Parathyroid adenoma (tissue), 2 donors: ENCODE measurements around the gene SLC7A8.

ENCODE experiments used
- H2AFZ ChIP-seq: fragments of 300-600 bp; sonication (generic); one replicate; pipeline ENCODE4 v1.7.0; 2017; ENCODE audit warnings: antibody characterized with exemption, mild to moderate bottlenecking
- H3K27ac ChIP-seq: fragments of 300-600 bp; sonication (generic); one replicate; pipeline ENCODE4 v1.7.0; 2017
- H3K27me3 ChIP-seq: fragments of 300-600 bp; sonication (generic); one replicate; pipeline ENCODE4 v1.7.0; 2017; ENCODE audit warnings: low read length; ENCODE audit not compliant: control insufficient read depth, insufficient read depth
- H3K36me3 ChIP-seq: fragments of 300-600 bp; sonication (generic); one replicate; pipeline ENCODE4 v1.7.0; 2017; ENCODE audit warnings: low read length; ENCODE audit not compliant: control insufficient read depth, insufficient read depth
- H3K4me1 ChIP-seq: fragments of 300-600 bp; sonication (generic); one replicate; pipeline ENCODE4 v1.7.0; 2017; ENCODE audit warnings: control low read depth
- H3K4me2 ChIP-seq: fragments of 300-600 bp; sonication (generic); one replicate; pipeline ENCODE4 v1.7.0; 2017; ENCODE audit warnings: low read length
- H3K4me3 ChIP-seq: fragments of 300-600 bp; sonication (generic); one replicate; pipeline ENCODE4 v1.7.0; 2017; ENCODE audit warnings: low read depth, low read length
- H3K79me2 ChIP-seq: fragments of 300-600 bp; sonication (generic); one replicate; pipeline ENCODE4 v1.7.0; 2017; ENCODE audit warnings: control low read depth
- H3K9ac ChIP-seq: fragments of 300-600 bp; sonication (generic); one replicate; pipeline ENCODE4 v1.7.0; 2017; ENCODE audit warnings: mild to moderate bottlenecking
- H3K9me3 ChIP-seq: fragments of 300-600 bp; sonication (generic); one replicate; pipeline ENCODE4 v1.7.0; 2017; ENCODE audit warnings: low read length; ENCODE audit not compliant: control insufficient read depth
- TF ChIP-seq, protein P1 (sequence below): fragments of 300-600 bp; sonication (generic); IDR thresholded peaks from one replicate; pipeline ENCODE4 v1.7.0; 2017; ENCODE audit warnings: antibody characterized with exemption, mild to moderate bottlenecking
- donor health status: primary hyperparathyroidism.

The SLC7A8 gene

DNA sequence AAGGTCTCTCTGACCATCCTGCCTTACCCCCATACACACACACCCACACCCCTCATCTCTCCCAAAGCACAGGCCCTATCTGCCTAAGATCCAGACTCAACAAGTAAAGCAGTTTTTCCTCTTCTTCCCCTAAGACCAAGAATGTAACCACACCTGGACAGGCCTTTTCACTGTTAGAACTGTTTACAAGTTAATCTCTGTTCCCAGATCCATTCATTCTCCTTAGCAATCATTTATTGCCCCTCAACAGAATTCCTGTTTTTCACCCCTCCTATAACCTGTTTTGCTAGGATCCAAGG is 76.8 kb downstream of the SLC7A8 start:
- Histone ChIP-seq H3K4me1 (no peaks in the 10 kb centered on the region), H3K4me2 (no peak overlapping the region), H3K4me3 (no peak overlapping the region), H2AFZ (no peak overlapping the region), H3K79me2 (peaks cover 9% of the 10 kb centered on the region), H3K9me3 (no peaks in the 10 kb centered on the region), H3K36me3 (no peaks in the 10 kb centered on the region), H3K27me3 (no peaks in the 10 kb centered on the region), H3K9ac (no peak overlapping the region), H3K27ac (no peak overlapping the region)
- TF ChIP-seq, protein P1, sequence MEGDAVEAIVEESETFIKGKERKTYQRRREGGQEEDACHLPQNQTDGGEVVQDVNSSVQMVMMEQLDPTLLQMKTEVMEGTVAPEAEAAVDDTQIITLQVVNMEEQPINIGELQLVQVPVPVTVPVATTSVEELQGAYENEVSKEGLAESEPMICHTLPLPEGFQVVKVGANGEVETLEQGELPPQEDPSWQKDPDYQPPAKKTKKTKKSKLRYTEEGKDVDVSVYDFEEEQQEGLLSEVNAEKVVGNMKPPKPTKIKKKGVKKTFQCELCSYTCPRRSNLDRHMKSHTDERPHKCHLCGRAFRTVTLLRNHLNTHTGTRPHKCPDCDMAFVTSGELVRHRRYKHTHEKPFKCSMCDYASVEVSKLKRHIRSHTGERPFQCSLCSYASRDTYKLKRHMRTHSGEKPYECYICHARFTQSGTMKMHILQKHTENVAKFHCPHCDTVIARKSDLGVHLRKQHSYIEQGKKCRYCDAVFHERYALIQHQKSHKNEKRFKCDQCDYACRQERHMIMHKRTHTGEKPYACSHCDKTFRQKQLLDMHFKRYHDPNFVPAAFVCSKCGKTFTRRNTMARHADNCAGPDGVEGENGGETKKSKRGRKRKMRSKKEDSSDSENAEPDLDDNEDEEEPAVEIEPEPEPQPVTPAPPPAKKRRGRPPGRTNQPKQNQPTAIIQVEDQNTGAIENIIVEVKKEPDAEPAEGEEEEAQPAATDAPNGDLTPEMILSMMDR, result no peak

DNA sequence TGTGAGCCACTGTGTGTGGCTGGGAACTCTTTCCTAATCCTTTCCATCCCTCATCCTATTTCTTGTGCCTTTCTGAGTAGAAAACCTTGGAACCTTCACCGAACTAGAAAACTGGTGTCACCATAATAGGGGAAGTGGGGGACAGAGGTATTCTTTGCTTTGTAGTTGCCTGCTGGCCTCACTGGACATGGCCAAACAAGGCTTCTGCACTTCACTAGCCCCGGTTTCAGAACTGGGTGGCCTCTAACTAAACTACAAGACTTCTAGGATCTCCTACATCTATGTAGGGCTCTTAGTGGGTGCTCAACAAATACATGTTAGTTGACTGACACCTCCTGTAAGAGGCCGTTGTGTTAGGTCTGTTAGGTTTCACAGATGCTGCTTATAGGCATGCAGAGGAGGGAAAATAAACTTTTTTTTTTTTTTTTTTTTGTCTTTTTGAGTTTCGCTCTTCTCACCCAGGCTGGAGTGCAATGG is 78.1 kb downstream of the SLC7A8 start:
- Histone ChIP-seq H3K9me3 (no peaks in the 10 kb centered on the region), H3K9ac (no peak overlapping the region), H3K4me2 (no peak overlapping the region), H3K27me3 (no peaks in the 10 kb centered on the region), H3K4me1 (no peaks in the 10 kb centered on the region), H3K27ac (no peak overlapping the region), H3K4me3 (no peak overlapping the region), H2AFZ (no peak overlapping the region), H3K36me3 (no peaks in the 10 kb centered on the region), H3K79me2 (peaks cover 10% of the 10 kb centered on the region)
- TF ChIP-seq, protein P1, result no peak

DNA sequence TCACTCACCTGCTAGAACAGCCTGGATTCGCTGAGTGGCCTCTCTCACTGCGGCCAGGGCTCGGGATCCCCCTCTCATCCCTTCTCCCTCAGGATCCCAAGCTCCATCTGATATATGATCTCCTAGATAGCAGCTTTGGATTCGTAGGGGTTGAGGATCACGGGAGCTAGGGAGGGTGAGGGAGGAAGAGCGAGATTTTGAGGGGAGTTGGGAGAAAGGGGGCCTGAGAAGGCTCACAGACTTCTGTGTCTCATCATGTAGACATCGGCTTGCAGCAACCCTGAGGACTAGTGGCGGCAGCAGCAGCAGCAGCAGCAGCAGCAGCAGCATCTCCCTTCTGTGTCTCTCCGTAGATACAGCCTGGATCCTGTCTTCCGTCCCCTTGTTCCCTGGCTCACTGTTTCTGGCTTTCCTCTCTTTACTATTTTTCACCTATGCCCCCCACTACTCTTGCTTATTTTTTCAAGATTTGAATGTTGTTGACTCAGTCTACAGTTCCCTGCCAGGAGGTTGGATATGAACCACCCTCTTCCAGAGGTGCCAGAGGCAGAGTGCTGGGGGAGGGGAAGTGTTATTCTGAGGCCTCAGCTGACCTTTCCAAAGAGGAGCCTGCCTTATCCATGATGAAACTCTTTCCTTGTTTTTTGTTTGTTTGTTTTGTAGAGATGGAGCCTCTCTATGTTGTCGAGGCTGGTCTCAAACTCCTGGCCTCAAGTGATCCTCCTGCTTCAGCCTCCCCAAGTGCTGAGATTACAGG is 78.7 kb downstream of the SLC7A8 start, which contains the start of gene CIROP:
TSS of gene CIROP (minus strand) at position 399 of the 757 bp plus-strand sequence. CDS start at position 330, 69 bp downstream.
- TF ChIP-seq, protein P1, result no peak
- Histone ChIP-seq H3K9ac (no peak within 1 kb of the TSS), H2AFZ (no peak within 1 kb of the TSS), H3K27me3 (no peaks in the 10 kb centered on the region), H3K27ac (no peak within 1 kb of the TSS), H3K9me3 (no peaks in the 10 kb centered on the region), H3K36me3 (no peaks in the 10 kb centered on the region), H3K79me2 (peaks cover 10% of the 10 kb centered on the region), H3K4me3 (no peak within 1 kb of the TSS), H3K4me2 (no peak within 1 kb of the TSS), H3K4me1 (no peaks in the 10 kb centered on the region)

DNA sequence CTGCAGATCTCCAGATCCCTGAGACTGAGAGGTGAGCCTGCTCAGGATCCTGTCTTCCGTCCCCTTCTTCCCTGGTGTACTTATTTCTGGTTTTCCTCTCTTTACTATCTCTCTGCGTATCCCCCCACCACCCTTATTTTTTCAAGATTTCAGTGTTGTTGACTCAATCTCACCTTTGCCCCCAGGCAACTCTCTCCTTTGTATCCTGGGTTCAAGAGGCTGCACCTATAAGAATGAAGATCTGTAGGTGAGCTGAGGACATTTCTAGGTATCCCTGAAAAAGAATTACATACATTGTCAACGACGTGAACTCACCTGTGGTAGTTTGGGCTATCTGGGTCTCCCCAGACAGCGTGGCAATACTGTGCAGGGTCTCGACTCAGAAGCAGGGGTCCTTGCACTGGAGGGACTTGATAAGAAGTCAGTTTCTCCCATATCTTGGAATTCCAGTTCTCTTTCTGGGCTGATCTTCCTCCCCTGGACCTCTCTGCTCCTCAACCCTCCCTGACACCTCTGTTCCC is 79.3 kb downstream of the SLC7A8 start:
- Histone ChIP-seq H3K4me1 (no peaks in the 10 kb centered on the region), H3K9ac (no peak overlapping the region), H3K36me3 (no peaks in the 10 kb centered on the region), H2AFZ (no peak overlapping the region), H3K27ac (no peak overlapping the region), H3K27me3 (no peaks in the 10 kb centered on the region), H3K4me2 (no peak overlapping the region), H3K4me3 (no peak overlapping the region), H3K9me3 (no peaks in the 10 kb centered on the region), H3K79me2 (peaks cover 10% of the 10 kb centered on the region)
- TF ChIP-seq, protein P1, result no peak

DNA sequence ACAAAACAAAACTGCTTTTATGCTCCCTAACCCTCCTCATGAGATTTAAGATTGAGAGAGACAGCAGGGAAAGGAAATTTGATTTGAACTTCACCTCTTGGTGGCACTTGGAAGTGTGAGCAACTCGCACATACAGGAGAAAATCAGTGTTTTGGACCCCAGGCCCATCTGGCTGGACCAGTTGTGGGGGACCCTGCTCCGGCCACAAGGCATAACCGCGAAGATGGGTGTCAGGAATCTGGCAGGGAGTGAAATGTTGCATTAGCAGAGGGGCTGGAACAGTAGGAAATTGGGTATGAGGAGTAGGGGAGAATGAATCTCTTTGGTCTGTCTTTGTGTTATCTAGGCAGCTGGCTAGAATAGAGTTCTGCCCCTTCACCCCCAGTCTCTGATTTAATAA is 79.9 kb downstream of the SLC7A8 start:
- H3K4me3 ChIP-seq, result no peak overlapping the region
- no peaks in the 10 kb centered on the region for H3K36me3 ChIP-seq
- TF ChIP-seq, protein P1, result no peak
- no peaks in the 10 kb centered on the region for H3K4me1 ChIP-seq
- no peak overlapping the region for H3K9ac ChIP-seq
- no peak overlapping the region for H3K4me2 ChIP-seq
- no peaks in the 10 kb centered on the region for H3K9me3 ChIP-seq
- no peak overlapping the region for H2AFZ ChIP-seq
- H3K27ac ChIP-seq, result no peak overlapping the region
- H3K79me2 ChIP-seq, result peaks cover 10% of the 10 kb centered on the region
- H3K27me3 ChIP-seq, result no peaks in the 10 kb centered on the region
